Activated CD4-positive, alpha-beta T cell treated with anti-CD3 and anti-CD28 coated beads, Interleukin-2, amount 50 U/mL, for 16 hours (primary cell): ENCODE results near the gene MOB4.
"Not testable (repeated sequence)": the region's sequence is repeated elsewhere in the genome, so short reads cannot be mapped to it uniquely, and the experiment has no call there.

Source experiments
- DNase-seq: peaks from one replicate; pipeline ENCODE4 v3.0.0-alpha.2; 2020

The MOB4 gene

GRCh38 chr2:197515315-197515738, 539 bp upstream of the MOB4 start:
- no peak for DNase-seq

DNA sequence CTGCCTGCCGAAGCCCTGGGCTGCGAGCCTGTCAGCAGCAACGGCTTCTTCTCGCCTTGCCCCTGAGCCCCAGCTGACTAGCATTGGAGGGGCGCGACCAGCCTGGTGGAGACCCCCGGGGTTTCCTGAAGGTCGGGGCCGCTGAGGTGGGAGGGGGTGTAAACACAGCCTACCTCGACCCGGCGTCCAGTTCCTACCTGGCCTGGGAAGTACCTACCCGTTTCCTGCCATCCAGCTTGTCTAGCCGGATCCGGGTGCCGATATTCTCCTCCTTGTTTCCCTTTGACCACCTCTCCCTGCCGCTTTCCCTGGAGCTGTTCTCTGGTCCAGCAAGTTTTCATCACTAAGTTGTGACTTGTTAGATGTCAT, 511 bp downstream of the MOB4 start:
- no peak for DNase-seq

GRCh38 chr2:197517150-197517549, 1.3 kb downstream of the MOB4 start:
- no peak for DNase-seq

- no peak for DNase-seq
These were observed 22.5 kb downstream of the MOB4 start for GRCh38 chr2:197538412-197538811.

DNA sequence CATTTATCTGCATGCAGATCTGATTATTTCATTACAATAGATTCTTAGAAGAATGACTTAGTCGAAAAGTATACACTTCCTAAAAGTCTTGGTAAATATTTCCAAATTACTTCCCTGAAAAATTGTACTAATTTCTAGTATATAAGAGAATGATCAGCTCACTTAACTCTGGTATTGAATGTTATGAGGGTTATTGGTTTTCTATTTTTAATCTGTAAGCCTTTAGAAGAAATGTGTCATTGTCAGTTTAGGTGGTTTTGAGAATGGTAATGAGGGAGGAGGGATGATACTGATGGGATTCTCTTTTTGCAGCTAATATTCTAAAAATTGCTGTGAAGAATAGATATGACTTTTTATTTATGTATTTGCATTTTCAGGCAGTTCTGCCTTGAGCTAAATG, 23.9 kb downstream of the MOB4 start:
- DNase-seq, result no peak

- DNase-seq, result no peak
These were observed 27.3 kb downstream of the MOB4 start for GRCh38 chr2:197543206-197543605.

GRCh38 chr2:197547163-197547900, 31.5 kb downstream of the MOB4 start:
- no peak for DNase-seq

DNA sequence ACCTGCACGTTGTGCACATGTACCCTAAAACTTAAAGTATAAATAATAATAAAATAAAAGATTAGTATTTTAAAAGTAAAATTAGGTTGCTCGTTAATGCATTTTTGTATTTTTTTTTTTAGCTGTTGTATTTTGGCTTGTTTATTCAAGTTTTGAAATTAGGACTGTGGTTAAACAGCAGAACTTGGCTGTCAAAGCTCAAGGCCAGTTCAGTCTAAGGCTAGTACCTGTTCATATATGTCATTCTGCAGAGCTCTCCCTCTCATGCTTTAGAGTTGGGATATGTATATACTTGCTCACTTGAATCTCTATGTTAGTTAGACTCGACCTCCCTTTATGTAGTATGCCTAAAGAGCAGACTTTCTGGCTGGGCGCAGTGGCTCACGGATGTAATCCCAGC, 32.7 kb downstream of the MOB4 start:
- DNase-seq, result no peak

- not testable (repeated sequence) for DNase-seq
These were observed 35.4 kb downstream of the MOB4 start for GRCh38 chr2:197551260-197551659.

DNA sequence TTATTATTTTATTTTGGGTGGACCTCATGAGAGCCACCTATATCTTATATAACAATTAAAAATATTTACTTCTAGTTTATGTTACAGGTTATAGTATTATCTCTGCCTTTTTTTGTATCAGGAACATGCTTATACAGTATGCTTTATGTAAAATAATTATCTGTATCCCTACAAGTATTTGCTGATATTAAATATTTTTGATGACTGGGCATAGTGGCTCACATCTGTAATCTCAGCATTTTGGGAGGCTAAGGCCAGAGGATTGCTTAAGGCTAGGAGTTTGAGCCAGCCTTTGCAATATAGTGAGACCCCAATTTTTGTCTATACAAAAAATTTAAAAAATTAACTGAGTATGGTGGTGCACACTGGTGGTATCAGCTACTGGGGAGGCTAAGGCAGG, 39.6 kb downstream of the MOB4 start:
- no peak for DNase-seq

- no peak for DNase-seq
These were observed 40.6 kb downstream of the MOB4 start for GRCh38 chr2:197556456-197556855.

DNA sequence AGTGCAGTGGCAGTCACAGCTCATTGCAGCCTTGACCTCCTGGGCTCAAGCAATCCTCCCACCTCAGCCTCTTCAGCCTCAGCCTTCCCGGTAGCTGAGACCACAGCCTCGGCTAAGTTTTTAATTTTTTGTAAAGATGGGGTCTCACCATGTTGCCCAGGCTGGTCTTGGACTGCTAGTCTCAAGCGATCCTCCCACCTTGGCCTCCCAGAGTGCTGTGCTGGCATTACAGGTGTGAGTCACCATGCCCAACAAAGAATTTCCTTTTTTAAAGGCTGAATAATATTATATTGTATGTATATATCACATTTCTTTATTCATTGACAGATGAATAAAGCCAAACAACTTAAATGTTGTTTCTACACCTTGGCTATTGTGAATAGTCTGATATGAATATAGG, 42.5 kb downstream of the MOB4 start:
- no peak for DNase-seq

DNA sequence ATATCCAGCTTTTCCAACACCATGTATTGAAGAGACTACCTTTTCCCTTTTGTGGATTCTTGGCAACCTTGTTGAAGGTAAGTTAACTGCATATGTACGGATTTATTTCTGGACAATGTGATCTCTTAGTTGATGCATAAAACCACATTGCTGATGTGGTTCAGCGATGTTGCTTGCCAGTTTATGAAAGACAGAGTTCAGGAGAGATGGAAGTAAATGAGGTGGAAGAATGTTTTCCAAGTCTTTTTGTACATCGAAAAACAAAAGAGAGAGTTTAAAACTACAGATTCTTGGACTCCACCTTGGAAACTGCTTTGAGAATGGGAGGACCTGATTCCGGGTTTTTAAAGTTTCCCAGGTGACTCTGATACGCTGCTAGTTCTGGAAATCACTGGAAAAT, 43.8 kb downstream of the MOB4 start:
- DNase-seq, result no peak

- no peak for DNase-seq
These were observed 44.3 kb downstream of the MOB4 start for GRCh38 chr2:197560146-197560665.

DNA sequence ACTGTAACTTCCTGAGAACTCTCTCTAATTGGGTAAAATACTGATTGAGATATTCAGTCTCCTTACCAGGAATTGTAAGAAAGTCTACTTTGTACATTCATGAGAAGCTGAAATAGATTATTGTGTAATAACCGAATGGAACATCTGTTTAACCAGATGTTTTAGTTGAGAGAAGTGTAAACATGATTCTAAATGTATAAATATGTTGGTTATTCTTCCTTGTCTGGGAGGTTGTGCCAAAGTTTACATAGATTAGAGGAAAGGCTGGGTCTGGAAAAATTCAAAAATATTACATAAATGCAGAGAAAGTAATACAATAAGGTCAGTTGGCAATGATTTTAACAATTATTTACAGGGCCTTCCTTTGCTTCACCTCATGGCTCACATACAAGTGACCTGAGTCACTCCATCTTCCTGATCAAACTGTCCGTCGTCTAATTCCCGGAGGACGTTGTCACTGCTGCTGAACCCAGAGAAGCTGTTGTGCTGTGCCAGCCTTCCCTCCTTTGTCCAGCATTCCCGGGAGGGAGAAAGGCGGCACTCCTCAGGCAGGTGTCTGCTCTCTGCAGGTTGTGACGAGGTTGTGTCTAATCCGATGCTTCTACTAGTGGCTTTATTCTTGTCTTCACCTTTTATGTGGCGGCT, 55.9 kb downstream of the MOB4 start:
- DNase-seq, result no peak

DNA sequence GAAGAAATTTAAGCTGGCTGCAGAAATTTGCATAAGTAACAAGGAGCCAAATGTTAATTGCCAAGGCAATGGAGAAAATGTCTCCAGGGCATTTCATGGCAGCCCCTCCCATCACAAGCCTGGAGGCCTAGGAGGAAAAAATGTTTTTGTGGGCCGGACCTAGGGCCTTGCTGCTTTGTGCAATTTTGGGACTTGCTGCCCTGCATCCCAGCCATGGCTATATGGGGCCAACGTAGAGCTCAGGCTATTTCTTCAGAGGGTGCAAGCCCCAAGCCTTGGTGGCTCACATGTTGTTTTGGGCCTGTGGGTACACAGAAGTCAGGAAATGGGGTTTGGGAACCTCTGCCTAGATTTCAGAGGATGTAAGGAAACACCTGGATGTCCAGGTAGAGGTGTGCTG, 57.7 kb downstream of the MOB4 start:
- DNase-seq, result no peak

- DNase-seq, result no peak
These were observed 60.1 kb downstream of the MOB4 start for GRCh38 chr2:197575987-197576386.

- no peak for DNase-seq
These were observed 60.8 kb downstream of the MOB4 start for GRCh38 chr2:197576631-197577030.

DNA sequence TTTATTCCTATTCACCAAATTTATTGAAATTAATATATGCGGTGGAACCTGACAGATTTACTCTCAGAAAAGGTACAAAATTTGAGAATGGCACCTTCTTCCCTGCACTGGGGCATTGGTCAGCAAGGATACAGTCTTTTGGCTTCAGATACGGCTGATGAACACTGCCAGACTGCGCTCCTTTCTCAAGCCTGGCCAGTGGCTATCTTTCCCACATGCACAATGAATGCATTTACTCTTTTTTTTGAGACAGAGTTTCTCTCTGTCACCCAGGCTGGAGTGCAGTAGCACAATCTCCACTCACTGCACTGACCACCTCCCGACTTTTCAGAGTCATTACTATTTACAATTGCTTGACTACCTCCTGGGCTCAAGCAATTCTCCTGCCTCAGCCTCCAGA, 61.6 kb downstream of the MOB4 start:
- DNase-seq, result no peak

GRCh38 chr2:197578294-197578693, 62.4 kb downstream of the MOB4 start:
- DNase-seq, result not testable (repeated sequence)

- not testable (repeated sequence) for DNase-seq
These were observed 64.3 kb downstream of the MOB4 start for GRCh38 chr2:197580166-197580565.

DNA sequence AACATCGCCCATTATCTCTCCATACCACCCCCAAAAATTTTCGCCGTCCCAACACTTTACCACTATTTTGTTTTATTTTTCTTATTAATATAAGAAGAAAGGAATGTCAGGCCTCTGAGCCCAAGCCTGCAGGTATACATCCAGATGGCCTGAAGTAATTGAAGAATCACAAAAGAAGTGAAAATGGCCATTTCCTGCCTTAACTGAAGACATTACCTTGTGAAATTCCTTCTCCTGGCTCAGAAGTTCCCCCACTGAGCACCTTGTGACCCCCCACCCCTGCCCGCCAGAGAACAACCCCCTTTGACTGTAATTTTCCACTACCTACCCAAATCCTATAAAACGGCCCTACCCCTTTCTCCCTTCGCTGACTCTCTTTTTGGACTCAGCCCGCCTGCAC, 71.4 kb downstream of the MOB4 start:
- DNase-seq, result not testable (repeated sequence)

GRCh38 chr2:197591339-197592072, 75.6 kb downstream of the MOB4 start:
- no peak for DNase-seq

DNA sequence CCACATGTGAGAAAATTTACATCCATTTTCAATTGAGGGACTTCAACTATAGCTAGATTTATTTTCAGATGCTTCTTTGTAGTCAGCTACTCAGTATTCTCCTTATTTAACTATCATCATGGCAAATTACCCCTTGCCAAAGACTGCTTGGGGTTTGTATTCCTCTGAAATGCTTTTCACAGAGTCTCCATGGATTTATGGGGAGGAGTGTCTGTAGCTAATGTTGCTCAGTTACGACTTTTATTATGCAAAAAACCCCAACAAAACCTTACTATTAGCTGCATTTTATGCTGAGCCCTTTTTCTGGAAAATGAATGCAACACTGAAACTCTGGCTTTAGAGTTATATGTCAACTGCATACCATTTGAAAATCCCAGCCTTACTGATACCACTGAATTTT, 80.9 kb downstream of the MOB4 start:
- DNase-seq, result no peak
